Endothelial cell of umbilical vein (primary cell): ENCODE data around the gene MORN5. TPM values are rescaled to one million over a fixed set of nuclear protein-coding genes. Genes with fewer than 3 reads are reported as not detected.

Source experiments
- BruUV-seq: library from RNA; stranded (reverse); fragments of 400-500 nt; replicated peaks from 2 replicates; lab custom pipeline; 2021; lab: Mats Ljungman, UMichigan
- CTCF ChIA-PET: fragments of 300-600, 350-600 bp; sonication (Branson Sonifier 250); formaldehyde crosslinking; loops from one replicate; lab custom pipeline; 2021; ENCODE audit warnings: antibody characterized with exemption, inconsistent platforms; lab: Charles Lee
- POLR2A ChIA-PET: fragments of 300-600, 350-600 bp; sonication (Branson Sonifier 250); formaldehyde crosslinking; loops from one replicate; lab custom pipeline; 2021; ENCODE audit warnings: antibody characterized with exemption, inconsistent platforms; lab: Charles Lee
- DNase-seq: peaks from one replicate; pipeline ENCODE4 v3.0.0-alpha.2; 2011; ENCODE audit warnings: low read depth, low spot score
- FAIRE-seq: peaks from 2 replicates; lab custom pipeline; 2011; peaks lifted over from hg19 to GRCh38; lab: Jason Lieb, UNC
- H2AFZ ChIP-seq: 2 replicates; pipeline ENCODE4 v1.6.0; 2012; ENCODE audit warnings: low read depth, low read length, control low read depth, inconsistent platforms
- H3K27ac ChIP-seq: 2 replicates; pipeline ENCODE4 v1.5.1; 2011; ENCODE audit warnings: low read depth, mild to moderate bottlenecking, control low read depth, low read length, moderate library complexity; ENCODE audit not compliant: insufficient read depth
- H3K27me3 ChIP-seq, 2 experiments: 2 replicates each; pipeline versions ENCODE4 v1.6.0 to v1.6.1; 2011; ENCODE audit warnings: low read length in 2 of 2, mixed read lengths in 1 of 2; ENCODE audit not compliant: control insufficient read depth in 2 of 2, insufficient read depth in 2 of 2
- H3K36me3 ChIP-seq, 2 experiments: 2 replicates in 1 of 2; 3 replicates in 1 of 2; pipeline ENCODE4 v1.5.1; 2011; ENCODE audit warnings: low read length in 2 of 2, mild to moderate bottlenecking in 1 of 2, moderate library complexity in 1 of 2; ENCODE audit not compliant: control insufficient read depth in 2 of 2, insufficient read depth in 2 of 2; ENCODE audit errors: extremely low read depth in 1 of 2
- H3K4me1 ChIP-seq: 3 replicates; pipeline ENCODE4 v1.5.1; 2011; ENCODE audit warnings: mild to moderate bottlenecking, low read length; ENCODE audit not compliant: control insufficient read depth, insufficient read depth; ENCODE audit errors: extremely low read depth
- H3K4me2 ChIP-seq: 2 replicates; pipeline ENCODE4 v1.6.1; 2011; ENCODE audit warnings: low read length, control low read depth, mixed read lengths; ENCODE audit not compliant: insufficient read depth
- H3K4me3 ChIP-seq, 3 experiments: fragments of 200-600 bp in 1 of 3; sonication (generic), shearing (Covaris generic) in 1 of 3; replicated peaks in 1 of 3; 2 replicates each; pipeline ENCODE4 v1.5.1; 2011 to 2016; ENCODE audit warnings: control low read depth in 3 of 3, low read length in 3 of 3, mild to moderate bottlenecking in 2 of 3, inconsistent platforms in 1 of 3, low read depth in 1 of 3, moderate library complexity in 1 of 3; ENCODE audit not compliant: insufficient read depth in 1 of 3
- H3K79me2 ChIP-seq: 2 replicates; pipeline ENCODE4 v1.6.0; 2012; ENCODE audit warnings: low read length, inconsistent platforms; ENCODE audit not compliant: control insufficient read depth, insufficient read depth
- H3K9ac ChIP-seq: replicated peaks from 2 replicates; pipeline ENCODE3; 2011; ENCODE audit warnings: low read length, control low read depth; ENCODE audit not compliant: insufficient read depth; ENCODE audit errors: extremely low read depth
- H3K9me1 ChIP-seq: replicated peaks from 3 replicates; pipeline ENCODE4 v1.6.0; 2011; ENCODE audit warnings: mild to moderate bottlenecking, low read length; ENCODE audit not compliant: control insufficient read depth, insufficient read depth; ENCODE audit errors: extremely low read depth
- H3K9me3 ChIP-seq: replicated peaks from 2 replicates; pipeline ENCODE4 v1.5.1; 2012; ENCODE audit warnings: low read length, inconsistent platforms; ENCODE audit not compliant: control insufficient read depth, insufficient read depth
- H4K20me1 ChIP-seq: replicated peaks from 2 replicates; pipeline ENCODE3; 2011; ENCODE audit warnings: mild to moderate bottlenecking, low read length; ENCODE audit not compliant: control insufficient read depth, insufficient read depth; ENCODE audit errors: extremely low read depth
- CTCF ChIP-seq, 2 donors: IDR thresholded peaks; 1 replicate in 1 of 2; 2 replicates in 1 of 2; pipeline ENCODE4 v1.5.1; 2011; ENCODE audit warnings: low read length in 2 of 2, mild to moderate bottlenecking in 2 of 2, moderate library complexity in 2 of 2, control low read depth in 1 of 2, inconsistent platforms in 1 of 2, low read depth in 1 of 2; ENCODE audit not compliant: insufficient read depth in 1 of 2; ENCODE audit errors: extremely low read depth in 1 of 2
- EZH2 ChIP-seq: IDR thresholded peaks from 2 replicates; pipeline ENCODE4 v1.6.1; 2012; ENCODE audit warnings: borderline replicate concordance, low read depth, mild to moderate bottlenecking, moderate library complexity, low read length, inconsistent platforms; ENCODE audit not compliant: severe bottlenecking
- FOS ChIP-seq: IDR thresholded peaks from 2 replicates; pipeline ENCODE4 v1.6.1; 2011; ENCODE audit warnings: mild to moderate bottlenecking, low read length, moderate library complexity, borderline replicate concordance; ENCODE audit not compliant: insufficient read depth
- GATA2 ChIP-seq: IDR thresholded peaks from 2 replicates; pipeline ENCODE4 v1.7.0; 2011; ENCODE audit warnings: low read depth, mild to moderate bottlenecking, moderate library complexity, mixed read lengths, low read length; ENCODE audit not compliant: insufficient read length, insufficient read depth
- JUN ChIP-seq: IDR thresholded peaks from 2 replicates; pipeline ENCODE4 v1.6.1; 2011; ENCODE audit warnings: borderline replicate concordance, low read depth; ENCODE audit not compliant: insufficient read length, insufficient read depth
- MAX ChIP-seq: IDR thresholded peaks from 2 replicates; pipeline ENCODE4 v1.6.1; 2011; ENCODE audit not compliant: insufficient read depth, insufficient read length
- MYC ChIP-seq: IDR thresholded peaks from one replicate; pipeline ENCODE4 v1.6.1; 2011; ENCODE audit warnings: mild to moderate bottlenecking, low read depth, low read length
- POLR2A ChIP-seq: IDR thresholded peaks from 2 replicates; pipeline ENCODE4 v1.6.1; 2012; ENCODE audit warnings: low read depth, mild to moderate bottlenecking, control low read depth, low read length
- POLR2AphosphoS5 ChIP-seq: IDR thresholded peaks from 2 replicates; pipeline ENCODE4 v1.6.1; 2012; ENCODE audit warnings: low read depth, mild to moderate bottlenecking, control low read depth, low read length, moderate library complexity; ENCODE audit not compliant: insufficient read depth
- dilution Hi-C: fragments of 300-500 bp; cut with MboI; formaldehyde crosslinking; loops from one replicate; pipeline ENCODE4 v1.15.0; 2019; ENCODE audit warnings: low sequenced_read_pairs; ENCODE audit not compliant: extremely low pct_ligation_motif_present
- intact Hi-C: fragments of 100-400 bp; cut with micrococcal nuclease; formaldehyde crosslinking; loops from one replicate; pipeline ENCODE4 v1.10.0; 2022
- polyA plus RNA-seq, 4 experiments: library from polyadenylated mRNA; depleted of rRNA in 3 of 4; stranded (reverse) in 3 of 4; unstranded in 1 of 4; fragments of >200 nt; gene quantifications; 2 replicates each; pipeline versions ENCODE4 v1.2.1 to v1.2.3, GENCODE V29; 2011 to 2012; ENCODE audit warnings: missing spikeins in 1 of 4
- total RNA-seq: library from RNA; stranded (reverse); gene quantifications from 2 replicates; pipeline ENCODE4 v1.2.3, GENCODE V29; 2021

The MORN5 gene
- total and polyA plus RNA-seq, 2 donors (not counting 3 experiments of a cell fraction or from before 2014, with no cell fraction given): not detected

GRCh38 chr9:122227575-122227900, 67.8 kb downstream of the MORN5 start:
- Histone ChIP-seq H4K20me1 (no peaks in the 10 kb centered on the region), H3K79me2 (no peaks in the 10 kb centered on the region), H3K4me1 (peaks cover 10% of the 10 kb centered on the region), H3K9ac (no peak overlapping the region), H3K9me1 (no peaks in the 10 kb centered on the region), H3K9me3 (no peaks in the 10 kb centered on the region), H3K36me3 (no peaks in the 10 kb centered on the region), H3K4me3 (peak overlapping the region in 2 of 3 experiments; percentile 31 to 41), H3K4me2 (peak overlapping the region; percentile 60), H3K27me3 (peaks cover 43 to 54% of the 10 kb centered on the region in 2 experiments), H2AFZ (no peak overlapping the region), H3K27ac (no peak overlapping the region)
- DNase-seq: no peak
- dilution Hi-C loops: no loop called here
- FAIRE-seq: no peak
- TF ChIP-seq POLR2A (no peak), MAX (no peak), JUN (no peak), GATA2 (no peak), EZH2 (no peak), FOS (no peak), MYC (no peak), POLR2AphosphoS5 (no peak), CTCF (IDR thresholded peaks at IDR 0.05; ENCODE audit: extremely low read depth in 1 of 2, insufficient read depth in 1 of 2, low read depth in 1 of 2, low read length in 2 of 2) (no peak)
- intact Hi-C loops: loop anchor here (1.0 to 5.0 kb wide), 2 partner anchors 37 to 70 kb away; partner anchors contain the start of genes MORN5, MRRF, NDUFA8 and RBM18
- ChIA-PET CTCF (interaction anchor here (2.1 kb wide), 1 partner anchor 123 kb away, joined by 15 read pairs; no protein-coding TSS in a partner anchor), POLR2A (no interaction called here)
- no TSS peak for BruUV-seq
